GM23248 (cell line): ENCODE results near the gene C10orf90.

Experiments
- EZH2 ChIP-seq: fragments of 200-600 bp; sonication (generic); IDR thresholded peaks from 2 replicates; pipeline ENCODE4 v1.6.1; 2018; ENCODE audit warnings: antibody characterized with exemption, mild to moderate bottlenecking; ENCODE audit not compliant: insufficient read depth, poor library complexity, severe bottlenecking
- EZH2phosphoT487 ChIP-seq: fragments of 200-600 bp; sonication (generic); IDR thresholded peaks from 2 replicates; pipeline ENCODE4 v1.6.1; 2018; ENCODE audit warnings: antibody characterized with exemption, moderate library complexity, mild to moderate bottlenecking, low read depth; ENCODE audit not compliant: insufficient read depth

DNA sequence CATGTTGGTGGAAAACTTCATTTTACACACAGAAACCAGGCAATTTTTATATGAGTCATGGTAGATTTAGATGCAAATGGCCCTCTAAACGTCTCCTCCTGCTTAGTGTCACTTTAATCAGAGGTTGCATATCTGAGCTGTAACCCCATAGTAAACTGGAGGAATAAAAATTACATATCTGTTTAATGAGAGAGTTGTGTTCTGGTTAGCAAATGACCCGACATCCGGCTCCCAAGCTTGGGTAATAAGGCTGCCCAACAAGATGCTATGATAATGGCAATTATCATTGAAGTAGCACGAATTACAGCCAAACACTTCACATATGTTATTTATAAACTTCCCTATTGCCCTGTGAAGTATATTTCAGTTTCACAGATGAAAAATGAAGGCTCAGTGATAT is 271.6 kb downstream of the C10orf90 start:
- TF ChIP-seq EZH2 (no peak), EZH2phosphoT487 (no peak)
